Adrenal gland (tissue), 5 donors: Measurements from ENCODE around the gene TFF2.

Experiments
- CTCF ChIP-seq, 6 experiments: fragments of 450-650 bp in 4 of 6; fragments of 200-600 bp in 2 of 6; sonication (generic) in 1 of 6; IDR thresholded peaks; 1 replicate in 5 of 6; 2 replicates in 1 of 6; pipeline versions ENCODE4 v1.5.1 to v1.8.0; 2016 to 2021; ENCODE audit warnings: antibody characterized with exemption in 6 of 6, mild to moderate bottlenecking in 2 of 6, moderate library complexity in 1 of 6
- POLR2A ChIP-seq, 2 donors: fragments of 450-650 bp; IDR thresholded peaks; one replicate each; pipeline ENCODE4 v1.6.1; 2017; ENCODE audit warnings: antibody characterized with exemption in 2 of 2, mild to moderate bottlenecking in 2 of 2, moderate library complexity in 1 of 2
- donor health status: DM: no; HTN: no; CAD: no.

DNA sequence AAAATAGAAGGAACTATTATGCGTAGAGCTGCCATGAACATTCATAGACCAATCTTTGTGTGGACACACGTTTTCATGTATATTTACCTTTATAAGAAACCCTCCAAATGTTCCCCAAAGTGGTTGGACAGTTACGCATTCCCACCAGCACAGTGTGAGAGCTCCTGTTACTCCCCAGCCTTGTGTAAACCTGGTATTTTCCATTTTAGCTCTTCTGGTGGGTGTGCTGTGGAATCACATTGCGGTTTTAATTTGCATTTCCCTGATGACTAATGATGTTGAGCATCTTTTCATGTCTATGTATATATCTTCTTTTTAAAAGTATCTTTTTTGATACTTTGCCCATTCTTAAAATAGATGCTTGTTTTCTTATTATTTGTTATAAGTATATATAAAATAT, 49.7 kb upstream of the TFF2 start:
- TF ChIP-seq CTCF (IDR thresholded peaks at IDR 0.05), result no peak
- TF ChIP-seq POLR2A (IDR thresholded peaks at IDR 0.05), result no peak
